GM23248 (cell line): ENCODE data around the gene FLT3. TPM values are rescaled to one million over a fixed set of nuclear protein-coding genes. Genes with fewer than 3 reads are reported as not detected.

Experiments used
- DNase-seq: peaks from one replicate; pipeline ENCODE4 v3.0.0-alpha.2; 2015
- H2AFZ ChIP-seq: fragments of 200-600 bp; sonication (generic); 2 replicates; pipeline ENCODE4 v1.6.1; 2016; ENCODE audit warnings: antibody characterized with exemption
- H3F3A ChIP-seq: fragments of 200-600 bp; sonication (generic); 2 replicates; pipeline ENCODE4 v1.6.1; 2016; ENCODE audit warnings: mild to moderate bottlenecking, antibody characterized with exemption, mixed run types; ENCODE audit not compliant: insufficient read depth
- H3K27ac ChIP-seq: fragments of 200-600 bp; sonication (generic); 2 replicates; pipeline ENCODE4 v1.5.1; 2016; ENCODE audit warnings: mild to moderate bottlenecking
- H3K27me3 ChIP-seq: fragments of 200-600 bp; sonication (generic); replicated peaks from 2 replicates; pipeline ENCODE4 v1.6.1; 2016; ENCODE audit warnings: mild to moderate bottlenecking; ENCODE audit not compliant: insufficient read depth
- H3K36me3 ChIP-seq: fragments of 200-600 bp; sonication (generic); 2 replicates; pipeline ENCODE4 v1.6.1; 2016; ENCODE audit warnings: low read depth, mild to moderate bottlenecking
- H3K4me1 ChIP-seq: fragments of 200-600 bp; sonication (generic); 2 replicates; pipeline ENCODE4 v1.6.1; 2016; ENCODE audit warnings: mild to moderate bottlenecking; ENCODE audit not compliant: insufficient read depth
- H3K4me2 ChIP-seq: fragments of 200-600 bp; sonication (generic); one replicate; pipeline ENCODE4 v1.6.1; 2016; ENCODE audit warnings: mild to moderate bottlenecking; ENCODE audit not compliant: unreplicated experiment
- H3K4me3 ChIP-seq: fragments of 200-600 bp; sonication (generic); 2 replicates; pipeline ENCODE4 v1.5.1; 2016; ENCODE audit warnings: mild to moderate bottlenecking
- H3K79me2 ChIP-seq: fragments of 200-600 bp; sonication (generic); 2 replicates; pipeline ENCODE4 v1.6.1; 2016; ENCODE audit warnings: mild to moderate bottlenecking; ENCODE audit not compliant: insufficient read depth
- H3K9ac ChIP-seq: fragments of 200-600 bp; sonication (generic); 2 replicates; pipeline ENCODE4 v1.6.1; 2016; ENCODE audit warnings: mild to moderate bottlenecking
- H3K9me2 ChIP-seq: fragments of 200-600 bp; sonication (generic); 2 replicates; pipeline ENCODE4 v1.6.1; 2016; ENCODE audit warnings: mixed run types, mild to moderate bottlenecking, moderate library complexity; ENCODE audit not compliant: insufficient read depth
- H3K9me3 ChIP-seq: fragments of 200-600 bp; sonication (generic); one replicate; pipeline ENCODE4 v1.6.1; 2017; ENCODE audit warnings: low read depth
- H4K20me1 ChIP-seq: fragments of 200-600 bp; sonication (generic); 2 replicates; pipeline ENCODE4 v1.6.0; 2016; ENCODE audit not compliant: insufficient read depth
- EZH2 ChIP-seq: fragments of 200-600 bp; sonication (generic); IDR thresholded peaks from 2 replicates; pipeline ENCODE4 v1.6.1; 2018; ENCODE audit warnings: antibody characterized with exemption, mild to moderate bottlenecking; ENCODE audit not compliant: insufficient read depth, poor library complexity, severe bottlenecking
- EZH2phosphoT487 ChIP-seq: fragments of 200-600 bp; sonication (generic); IDR thresholded peaks from 2 replicates; pipeline ENCODE4 v1.6.1; 2018; ENCODE audit warnings: antibody characterized with exemption, moderate library complexity, mild to moderate bottlenecking, low read depth; ENCODE audit not compliant: insufficient read depth
- WGBS, 2 experiments: methylation state at CpG; one replicate each; pipeline ENCODE4 v1.1.6; 2015 to 2017; ENCODE audit warnings: low lambda C conversion rate in 2 of 2, low coverage in 1 of 2; ENCODE audit errors: missing lambda C conversion rate in 2 of 2; 5-methylcytosine and 5-hydroxymethylcytosine counted together
- in situ Hi-C: fragments of 300-500 bp; cut with MboI; formaldehyde crosslinking; loops from 2 replicates; pipeline ENCODE4 v1.15.0; 2020
- polyA plus RNA-seq: library from polyadenylated mRNA; unstranded; fragments of >200 nt; fragmentation: Nextera tagmentation; extraction: Ambion mirVana; gene quantifications from 2 replicates; pipeline ENCODE4 v1.2.1, GENCODE V29; 2016
- total RNA-seq: library from RNA; depleted of rRNA; stranded (reverse); fragments of >200 nt; shearing (Covaris generic); gene quantifications from 2 replicates; pipeline ENCODE4 v1.2.3, GENCODE V29; 2014

The FLT3 gene
- total and polyA plus RNA-seq, 2 experiments from 2014 or later = not detected

- Histone ChIP-seq H3K4me2 (no peak overlapping the region), H3K27me3 (peaks cover 96% of the 10 kb centered on the region), H2AFZ (no peak overlapping the region), H4K20me1 (no peaks in the 10 kb centered on the region), H3F3A (no peaks in the 10 kb centered on the region), H3K9ac (no peak overlapping the region), H3K27ac (no peak overlapping the region), H3K9me2 (no peaks in the 10 kb centered on the region), H3K79me2 (no peaks in the 10 kb centered on the region), H3K36me3 (no peaks in the 10 kb centered on the region), H3K4me1 (peaks cover 12% of the 10 kb centered on the region; the same call in 1 of the 2 replicates), H3K4me3 (no peak overlapping the region), H3K9me3 (no peaks in the 10 kb centered on the region)
- in situ Hi-C loops = no loop called here
- TF ChIP-seq EZH2 = no peak
- no peak for TF ChIP-seq EZH2phosphoT487
- WGBS, 2 experiments = 38 to 41% methylated on average over 3 of the region's 3 CpGs
- no peak for DNase-seq
Measured at GRCh38 chr13:27963491-27963890, 136.9 kb downstream of the FLT3 start.

GRCh38 chr13:27962982-27963381 lies 137.4 kb downstream of the FLT3 start:
- peaks cover 12% of the 10 kb centered on the region; the same call in 1 of the 2 replicates for H3K4me1 ChIP-seq
- in situ Hi-C loops = no loop called here
- no peak overlapping the region for H3K9ac ChIP-seq

GRCh38 chr13:27962128-27962841 lies 138.1 kb downstream of the FLT3 start:
- Histone ChIP-seq H4K20me1 (no peaks in the 10 kb centered on the region), H3K4me1 (peaks cover 12% of the 10 kb centered on the region; the same call in 1 of the 2 replicates), H3K4me3 (no peak overlapping the region), H3K9me2 (no peaks in the 10 kb centered on the region), H3K4me2 (no peak overlapping the region), H3K9me3 (no peaks in the 10 kb centered on the region), H3K27me3 (peaks cover 97% of the 10 kb centered on the region), H3K27ac (no peak overlapping the region), H3K79me2 (no peaks in the 10 kb centered on the region), H3K9ac (no peak overlapping the region), H3F3A (no peaks in the 10 kb centered on the region), H3K36me3 (no peaks in the 10 kb centered on the region), H2AFZ (no peak overlapping the region)
- no peak for TF ChIP-seq EZH2phosphoT487
- TF ChIP-seq EZH2 = no peak
- in situ Hi-C loops = no loop called here
- DNase-seq = no peak
- 51 to 53% methylated on average over 6 of the region's 6 CpGs for WGBS, 2 experiments

More at GRCh38 chr13:27962982-27963381, 137.4 kb downstream of the FLT3 start:
- Histone ChIP-seq H3K27ac (no peak overlapping the region), H3F3A (no peaks in the 10 kb centered on the region), H3K27me3 (peaks cover 97% of the 10 kb centered on the region), H3K79me2 (no peaks in the 10 kb centered on the region), H3K9me3 (no peaks in the 10 kb centered on the region), H3K4me2 (no peak overlapping the region), H3K9me2 (no peaks in the 10 kb centered on the region), H3K4me3 (no peak overlapping the region), H3K36me3 (no peaks in the 10 kb centered on the region), H2AFZ (no peak overlapping the region), H4K20me1 (no peaks in the 10 kb centered on the region)
- no peak for DNase-seq
- WGBS, 2 experiments = 34 to 42% methylated on average over 5 to 9 of the region's 9 CpGs
- TF ChIP-seq EZH2 (no peak), EZH2phosphoT487 (no peak)

- no peaks in the 10 kb centered on the region for H3K9me2 ChIP-seq
- peak overlapping the region; percentile 67 for H3K4me2 ChIP-seq
- in situ Hi-C loops = no loop called here
- TF ChIP-seq EZH2phosphoT487 (no peak), EZH2 (peak; percentile 42)
- H3F3A ChIP-seq = no peaks in the 10 kb centered on the region
- H2AFZ ChIP-seq = peak overlapping the region; percentile 61; the same call in 1 of the 2 replicates
- no peaks in the 10 kb centered on the region for H3K36me3 ChIP-seq
- no peak for DNase-seq
- peaks cover 12% of the 10 kb centered on the region; the same call in 1 of the 2 replicates for H3K4me1 ChIP-seq
- peak overlapping the region; percentile 52 for H3K4me3 ChIP-seq
- H3K79me2 ChIP-seq = no peaks in the 10 kb centered on the region
- H3K27ac ChIP-seq = no peak overlapping the region
- no peaks in the 10 kb centered on the region for H4K20me1 ChIP-seq
- no peak overlapping the region for H3K9ac ChIP-seq
- peaks cover 96% of the 10 kb centered on the region for H3K27me3 ChIP-seq
- WGBS, 2 experiments = 7 to 8% methylated on average over 24 to 25 of the region's 25 CpGs
- no peaks in the 10 kb centered on the region for H3K9me3 ChIP-seq
Measured at GRCh38 chr13:27961227-27962085, 138.9 kb downstream of the FLT3 start.
